Sigmoid colon (tissue), 7 donors: ENCODE results near the gene TMA16. TPM values are rescaled to one million over a fixed set of nuclear protein-coding genes. Genes with fewer than 3 reads are reported as not detected.
A peak's percentile ranks its signal among the peaks of the same experiment; 100 is the strongest.

ENCODE experiments used
- DNase-seq: peaks from one replicate; pipeline ENCODE4 v3.0.0-alpha.2; 2019
- H3K27ac ChIP-seq, 4 donors: fragments of 200-600 bp; sonication (generic); one replicate each; pipeline ENCODE4 v1.5.1; 2016 to 2019; ENCODE audit warnings: mild to moderate bottlenecking in 1 of 4
- H3K27me3 ChIP-seq, 3 donors: fragments of 200-600 bp; sonication (generic); one replicate each; pipeline ENCODE4 v1.5.1; 2019; ENCODE audit warnings: mild to moderate bottlenecking in 1 of 3
- H3K36me3 ChIP-seq, 4 donors: fragments of 200-600 bp; sonication (generic); one replicate each; pipeline ENCODE4 v1.5.1; 2016 to 2019
- H3K4me1 ChIP-seq, 4 donors: fragments of 200-600 bp; sonication (generic); one replicate each; pipeline ENCODE4 v1.5.1; 2017 to 2019
- H3K4me3 ChIP-seq, 4 donors: fragments of 200-600 bp; sonication (generic); one replicate each; pipeline ENCODE4 v1.5.1; 2017 to 2019; ENCODE audit warnings: mild to moderate bottlenecking in 2 of 4, moderate library complexity in 1 of 4
- H3K9me3 ChIP-seq, 4 donors: fragments of 200-600 bp in 3 of 4; sonication (generic) in 3 of 4; one replicate each; pipeline versions ENCODE4 v1.5.1 to v1.6.1; 2013 to 2019
- EP300 ChIP-seq, 4 donors: sonication (generic); formaldehyde crosslinking; IDR thresholded peaks; one replicate each; pipeline ENCODE4 v1.6.1; 2017; ENCODE audit warnings: antibody characterized with exemption in 4 of 4
- POLR2A ChIP-seq, 2 donors: fragments of 450-650 bp; IDR thresholded peaks; one replicate each; pipeline ENCODE4 v1.6.1; 2016; ENCODE audit warnings: antibody characterized with exemption in 2 of 2, mild to moderate bottlenecking in 2 of 2, moderate library complexity in 2 of 2
- POLR2AphosphoS5 ChIP-seq, 4 donors: sonication (generic); formaldehyde crosslinking; IDR thresholded peaks; one replicate each; pipeline ENCODE4 v1.6.1; 2017; ENCODE audit warnings: antibody characterized with exemption in 4 of 4
- WGBS, 2 donors: extraction: QIAGEN DNeasy Blood & Tissue Kit; methylation state at CpG; one replicate each; pipeline ENCODE4 v1.1.7; 2013; 5-methylcytosine and 5-hydroxymethylcytosine counted together
- intact Hi-C: fragments of 100-400 bp; cut with DNase I; formaldehyde crosslinking; loops from one replicate; pipeline ENCODE4 v1.15.1; 2023
- polyA plus RNA-seq, 3 donors: library from polyadenylated mRNA; stranded (reverse); fragments of 200-250 nt; gene quantifications; one replicate each; pipeline ENCODE4 v1.2.3, GENCODE V29; 2013
- total RNA-seq, 4 donors: library from RNA; depleted of rRNA; stranded (reverse); fragments of >200 nt; gene quantifications; one replicate each; pipeline ENCODE4 v1.1.0, GENCODE V29; 2016
- TF ChIP-seq, protein P1 (sequence below), 4 experiments: fragments of 450-650 bp in 3 of 4; fragments of 200-600 bp in 1 of 4; IDR thresholded peaks; one replicate each; pipeline ENCODE4 v1.5.1; 2016 to 2019; ENCODE audit warnings: antibody characterized with exemption in 4 of 4, mild to moderate bottlenecking in 3 of 4, moderate library complexity in 2 of 4
- donor health status: healthy with polysubstance abuse.
- donor health status: Bipolar disorder and iron deficiency.
- donor health status: healthy.

The TMA16 gene
- total and polyA plus RNA-seq, 7 donors: 12.5 to 28.0 (median 20.7) TPM

DNA sequence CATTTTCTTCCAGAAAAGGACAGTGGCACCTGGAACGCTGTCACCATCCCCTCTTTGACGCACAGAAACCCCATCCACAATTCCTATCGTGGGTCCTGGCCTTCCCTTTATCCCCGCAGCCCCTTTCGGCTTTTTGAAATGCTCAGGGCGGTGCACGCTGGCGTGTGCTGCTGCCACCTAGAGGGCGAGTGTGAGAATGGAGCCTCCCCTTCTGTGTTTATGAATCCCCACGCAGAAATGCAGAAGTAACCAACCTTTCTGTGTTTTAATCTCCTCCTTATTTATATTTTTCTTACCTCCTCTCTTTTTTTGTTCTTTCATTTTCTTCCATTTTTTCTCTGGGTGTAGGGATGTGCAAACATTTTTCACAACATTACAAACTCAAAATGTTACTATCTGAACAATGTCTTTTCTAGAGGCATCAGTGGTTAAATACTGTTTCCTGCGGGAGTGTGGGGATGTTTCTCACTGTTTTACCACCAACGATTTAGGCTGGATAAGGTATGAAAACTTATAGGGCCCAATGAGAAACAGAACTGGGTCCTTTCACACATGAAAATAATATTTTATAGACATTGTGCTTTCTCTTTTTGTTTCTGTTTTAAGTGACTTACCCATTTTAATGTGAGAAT, 50.0 kb downstream of the TMA16 start:
- H3K36me3 ChIP-seq: no peaks in the 10 kb centered on the region
- H3K4me1 ChIP-seq: peaks cover 0 to 6% (median 0%) of the 10 kb centered on the region in 4 donors
- no peak for TF ChIP-seq POLR2A (IDR thresholded peaks at IDR 0.05)
- TF ChIP-seq, protein P1, sequence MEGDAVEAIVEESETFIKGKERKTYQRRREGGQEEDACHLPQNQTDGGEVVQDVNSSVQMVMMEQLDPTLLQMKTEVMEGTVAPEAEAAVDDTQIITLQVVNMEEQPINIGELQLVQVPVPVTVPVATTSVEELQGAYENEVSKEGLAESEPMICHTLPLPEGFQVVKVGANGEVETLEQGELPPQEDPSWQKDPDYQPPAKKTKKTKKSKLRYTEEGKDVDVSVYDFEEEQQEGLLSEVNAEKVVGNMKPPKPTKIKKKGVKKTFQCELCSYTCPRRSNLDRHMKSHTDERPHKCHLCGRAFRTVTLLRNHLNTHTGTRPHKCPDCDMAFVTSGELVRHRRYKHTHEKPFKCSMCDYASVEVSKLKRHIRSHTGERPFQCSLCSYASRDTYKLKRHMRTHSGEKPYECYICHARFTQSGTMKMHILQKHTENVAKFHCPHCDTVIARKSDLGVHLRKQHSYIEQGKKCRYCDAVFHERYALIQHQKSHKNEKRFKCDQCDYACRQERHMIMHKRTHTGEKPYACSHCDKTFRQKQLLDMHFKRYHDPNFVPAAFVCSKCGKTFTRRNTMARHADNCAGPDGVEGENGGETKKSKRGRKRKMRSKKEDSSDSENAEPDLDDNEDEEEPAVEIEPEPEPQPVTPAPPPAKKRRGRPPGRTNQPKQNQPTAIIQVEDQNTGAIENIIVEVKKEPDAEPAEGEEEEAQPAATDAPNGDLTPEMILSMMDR (IDR thresholded peaks at IDR 0.05): peak; percentile 38 to 92 (median 68)
- intact Hi-C loops: loop anchor here (5.0 kb wide), 1 partner anchor 1047 kb away; no protein-coding TSS in a partner anchor
- peak overlapping the region in 3 of 4 donors; percentile 20 to 36 (median 30) for H3K4me3 ChIP-seq
- H3K9me3 ChIP-seq: no peaks in the 10 kb centered on the region
- no peak overlapping the region for H3K27ac ChIP-seq
- DNase-seq: peak; percentile 65
- WGBS, 2 donors: 4% methylated on average over 12 of the region's 12 CpGs
- H3K27me3 ChIP-seq: no peaks in the 10 kb centered on the region

DNA sequence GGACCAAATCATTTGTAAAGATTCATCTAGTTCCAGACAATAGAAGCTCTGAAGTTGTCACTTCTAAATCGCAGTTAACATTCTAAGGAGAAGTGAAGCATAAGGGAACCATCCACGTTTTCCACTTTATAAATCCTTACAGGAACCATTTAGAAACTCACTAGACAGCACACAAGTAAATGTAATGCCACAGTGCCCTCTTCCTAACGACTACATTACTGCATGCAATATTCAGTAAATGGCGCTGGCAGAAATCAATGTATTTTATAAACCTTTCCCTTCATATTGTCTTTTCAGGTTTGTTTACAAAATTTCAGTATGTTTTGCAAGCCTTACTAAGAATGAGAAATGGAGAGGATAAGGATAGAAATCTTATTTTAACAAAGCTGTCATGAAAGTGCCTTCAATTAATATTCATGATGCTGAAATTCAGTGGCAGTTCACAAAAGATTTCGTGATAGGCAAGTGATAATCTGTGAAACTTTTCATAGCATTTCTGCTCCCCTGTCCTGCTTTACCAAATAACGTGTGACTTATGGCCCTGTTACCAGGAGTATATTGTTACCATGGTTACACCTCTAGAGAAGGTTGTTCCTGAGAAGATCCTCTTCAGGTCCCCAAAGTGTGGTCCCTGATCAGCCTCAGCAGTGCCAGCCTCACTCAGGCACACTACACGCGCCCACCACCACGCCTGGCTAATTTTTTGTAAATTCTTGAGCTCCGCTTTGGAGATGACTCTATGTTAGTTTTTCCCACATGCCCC, 54.2 kb downstream of the TMA16 start:
- intact Hi-C loops: loop anchor here (2.0 kb wide), 1 partner anchor 64 kb away; no protein-coding TSS in a partner anchor
- Histone ChIP-seq H3K4me1 (peaks cover 0 to 8% (median 7%) of the 10 kb centered on the region in 4 donors), H3K27me3 (no peaks in the 10 kb centered on the region), H3K9me3 (no peaks in the 10 kb centered on the region), H3K27ac (no peak overlapping the region), H3K36me3 (no peaks in the 10 kb centered on the region), H3K4me3 (no peak overlapping the region)
- no peak for TF ChIP-seq POLR2AphosphoS5 (IDR thresholded peaks at IDR 0.05)
- TF ChIP-seq, protein P1 (IDR thresholded peaks at IDR 0.05): peak; percentile 27 to 59 (median 52)
- no peak for DNase-seq
- 45 to 49% methylated on average over 10 of the region's 10 CpGs for WGBS, 2 donors

DNA sequence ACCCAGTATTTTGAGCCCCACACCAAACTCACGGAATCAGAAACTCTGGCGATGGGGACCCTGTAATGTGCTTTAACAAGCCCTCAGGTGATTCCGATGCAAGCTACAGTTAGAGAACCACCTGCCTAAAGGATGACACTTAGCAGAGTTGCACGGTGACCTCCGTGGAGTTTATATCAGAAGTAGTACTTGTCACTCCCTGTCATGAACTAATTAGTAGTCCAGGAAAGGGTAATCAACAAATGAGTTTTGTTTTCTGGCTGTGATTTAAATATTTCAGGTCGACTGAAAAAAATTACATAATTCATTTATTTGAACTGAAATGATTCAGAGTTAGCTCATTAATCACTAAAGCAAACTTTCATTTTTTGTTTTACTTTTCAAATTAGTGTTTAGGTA, 56.4 kb downstream of the TMA16 start:
- H3K27ac ChIP-seq: no peak overlapping the region
- H3K27me3 ChIP-seq: no peaks in the 10 kb centered on the region
- no peak overlapping the region for H3K4me3 ChIP-seq
- 37 to 64% methylated on average over 6 of the region's 6 CpGs for WGBS, 2 donors
- no peak for DNase-seq
- H3K36me3 ChIP-seq: no peaks in the 10 kb centered on the region
- no peaks in the 10 kb centered on the region for H3K9me3 ChIP-seq
- peaks cover 0 to 8% (median 7%) of the 10 kb centered on the region in 4 donors for H3K4me1 ChIP-seq
- TF ChIP-seq POLR2A (IDR thresholded peaks at IDR 0.05): no peak
- TF ChIP-seq, protein P1 (IDR thresholded peaks at IDR 0.05): no peak
- no peak for TF ChIP-seq EP300 (IDR thresholded peaks at IDR 0.05)
- TF ChIP-seq POLR2AphosphoS5 (IDR thresholded peaks at IDR 0.05): no peak
- intact Hi-C loops: loop anchor here (5.0 kb wide), 1 partner anchor 1181 kb away; no protein-coding TSS in a partner anchor

DNA sequence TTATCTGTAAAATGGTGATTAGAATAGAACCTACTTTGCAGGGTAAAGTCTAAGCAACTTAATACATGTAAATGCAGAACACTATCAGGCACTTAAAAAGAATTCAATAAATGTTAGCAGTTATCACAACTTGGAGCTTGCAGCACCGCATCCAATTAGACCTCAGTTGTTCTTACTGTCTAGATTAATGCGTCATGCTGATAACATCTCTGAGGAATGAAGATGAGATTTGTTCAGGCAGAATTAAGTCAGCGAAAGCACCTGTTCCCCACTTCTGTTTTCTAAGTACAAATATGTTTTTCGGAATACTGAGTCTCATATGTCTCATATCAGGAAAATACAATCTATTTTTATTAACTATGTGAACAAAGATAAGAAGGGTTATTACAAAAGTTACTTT, 58.7 kb downstream of the TMA16 start:
- H3K27me3 ChIP-seq: no peaks in the 10 kb centered on the region
- DNase-seq: no peak
- TF ChIP-seq, protein P1 (IDR thresholded peaks at IDR 0.05): no peak
- TF ChIP-seq POLR2AphosphoS5 (IDR thresholded peaks at IDR 0.05) (no peak), POLR2A (IDR thresholded peaks at IDR 0.05) (no peak), EP300 (IDR thresholded peaks at IDR 0.05) (no peak)
- H3K9me3 ChIP-seq: no peaks in the 10 kb centered on the region
- H3K4me1 ChIP-seq: peaks cover 0 to 8% (median 7%) of the 10 kb centered on the region in 4 donors
- no peak overlapping the region for H3K27ac ChIP-seq
- WGBS, 2 donors: 76 to 88% methylated on average over 4 of the region's 4 CpGs
- H3K4me3 ChIP-seq: no peak overlapping the region
- intact Hi-C loops: loop anchor here (5.0 kb wide), 1 partner anchor 1179 kb away; no protein-coding TSS in a partner anchor
- H3K36me3 ChIP-seq: no peaks in the 10 kb centered on the region
